WTC11 (cell line): ENCODE measurements around the gene DENND5A. TPM values are rescaled to one million over a fixed set of nuclear protein-coding genes. Genes with fewer than 3 reads are reported as not detected.

ENCODE experiments used
- ARID4B ChIP-seq: sonication (generic); formaldehyde crosslinking; IDR thresholded peaks from 2 replicates; pipeline ENCODE4 v1.8.0; 2023; ENCODE audit warnings: missing genetic modification reagents, mild to moderate bottlenecking, borderline replicate concordance
- ATF6 ChIP-seq: sonication (generic); formaldehyde crosslinking; IDR thresholded peaks from 2 replicates; pipeline ENCODE4 v1.8.1; 2023; ENCODE audit warnings: mild to moderate bottlenecking, missing genetic modification reagents
- ELF4 ChIP-seq: sonication (generic); formaldehyde crosslinking; IDR thresholded peaks from 2 replicates; pipeline ENCODE4 v1.8.1; 2022; ENCODE audit warnings: low read depth, mild to moderate bottlenecking, moderate library complexity, missing genetic modification reagents
- EMX1 ChIP-seq: fragments of 250-450 bp; sonication (Bioruptor Pico); IDR thresholded peaks from 2 replicates; pipeline ENCODE4 v1.8.0; 2021; ENCODE audit warnings: mild to moderate bottlenecking
- GABPB1 ChIP-seq: sonication (generic); formaldehyde crosslinking; IDR thresholded peaks from 2 replicates; pipeline ENCODE4 v1.8.1; 2023; ENCODE audit warnings: mild to moderate bottlenecking, missing genetic modification reagents
- GRHL2 ChIP-seq: fragments of 250-450 bp; sonication (Bioruptor Pico); IDR thresholded peaks from 2 replicates; pipeline ENCODE4 v1.8.0; 2022; ENCODE audit warnings: mild to moderate bottlenecking, moderate library complexity; ENCODE audit not compliant: insufficient replicate concordance, severe bottlenecking
- GTF2I ChIP-seq: fragments of 250-450 bp; sonication (Bioruptor Pico); conservative IDR thresholded peaks from 2 replicates; pipeline ENCODE4 v1.4.0; 2021; ENCODE audit warnings: mild to moderate bottlenecking
- IRF1 ChIP-seq: sonication (generic); formaldehyde crosslinking; IDR thresholded peaks from 2 replicates; pipeline ENCODE4 v1.8.0; 2023; ENCODE audit warnings: missing genetic modification reagents
- JAZF1 ChIP-seq: fragments of 250-450 bp; sonication (Bioruptor Pico); IDR thresholded peaks from 2 replicates; pipeline ENCODE4 v1.9.0; 2021; ENCODE audit warnings: moderate library complexity, mild to moderate bottlenecking, inconsistent platforms
- MLX ChIP-seq: sonication (generic); formaldehyde crosslinking; IDR thresholded peaks from 2 replicates; pipeline ENCODE4 v1.8.1; 2023; ENCODE audit warnings: mild to moderate bottlenecking, missing genetic modification reagents, moderate library complexity
- MYBL2 ChIP-seq: sonication (generic); formaldehyde crosslinking; IDR thresholded peaks from 2 replicates; pipeline ENCODE4 v1.8.1; 2023; ENCODE audit warnings: mild to moderate bottlenecking, moderate library complexity, missing genetic modification reagents
- NFE2L1 ChIP-seq: sonication (generic); formaldehyde crosslinking; IDR thresholded peaks from 2 replicates; pipeline ENCODE4 v1.8.1; 2023; ENCODE audit warnings: missing genetic modification reagents
- NR3C1 ChIP-seq: sonication (generic); formaldehyde crosslinking; conservative IDR thresholded peaks from 2 replicates; pipeline ENCODE4 v1.8.1; 2023; ENCODE audit warnings: low read depth, mild to moderate bottlenecking, missing genetic modification reagents
- PRDM15 ChIP-seq: sonication (generic); formaldehyde crosslinking; IDR thresholded peaks from 2 replicates; pipeline ENCODE4 v1.8.0; 2022; ENCODE audit warnings: missing genetic modification reagents
- SOX15 ChIP-seq: fragments of 250-450 bp; sonication (Bioruptor Pico); IDR thresholded peaks from 2 replicates; pipeline ENCODE4 v1.9.0; 2021; ENCODE audit warnings: mild to moderate bottlenecking
- TCF7 ChIP-seq: sonication (generic); formaldehyde crosslinking; IDR thresholded peaks from 2 replicates; pipeline ENCODE4 v1.8.0; 2022; ENCODE audit warnings: mild to moderate bottlenecking, low read depth, missing genetic modification reagents, moderate library complexity
- TEAD1 ChIP-seq: sonication (generic); formaldehyde crosslinking; IDR thresholded peaks from 2 replicates; pipeline ENCODE4 v1.8.0; 2022; ENCODE audit warnings: mild to moderate bottlenecking, missing genetic modification reagents
- USF1 ChIP-seq: sonication (generic); formaldehyde crosslinking; IDR thresholded peaks from 2 replicates; pipeline ENCODE4 v1.8.0; 2022; ENCODE audit warnings: mild to moderate bottlenecking, missing genetic modification reagents
- ZBTB43 ChIP-seq: sonication (generic); formaldehyde crosslinking; IDR thresholded peaks from 2 replicates; pipeline ENCODE4 v1.8.1; 2023; ENCODE audit warnings: mild to moderate bottlenecking, missing genetic modification reagents
- ZNF671 ChIP-seq: fragments of 250-450 bp; sonication (Bioruptor Pico); IDR thresholded peaks from 2 replicates; pipeline ENCODE4 v1.8.0; 2021; ENCODE audit warnings: mild to moderate bottlenecking
- ZSCAN18 ChIP-seq: fragments of 250-450 bp; sonication (Bioruptor Pico); IDR thresholded peaks from 2 replicates; pipeline ENCODE4 v2.1.2; 2022; ENCODE audit warnings: mild to moderate bottlenecking, moderate library complexity
- total RNA-seq: library from RNA; stranded (reverse); gene quantifications from 3 replicates; pipeline ENCODE4 v1.2.3, GENCODE V29; 2021

DENND5A gene
- total RNA-seq, 1 experiment from 2014 or later, result 69.3 TPM

- TF ChIP-seq PRDM15 (CRISPR knock-in tag) (no peak), ZNF671 (no peak), ZSCAN18 (CRISPR knock-in tag) (no peak), USF1 (CRISPR knock-in tag) (peak; percentile 54; the same call in 1 of the 2 replicates), ELF4 (CRISPR knock-in tag) (no peak), JAZF1 (no peak), GRHL2 (no peak), SOX15 (no peak), NR3C1 (CRISPR knock-in tag) (no peak), ZBTB43 (CRISPR knock-in tag) (no peak), ATF6 (CRISPR knock-in tag) (no peak), NFE2L1 (CRISPR knock-in tag) (no peak; the same call in 1 of the 2 replicates), IRF1 (CRISPR knock-in tag) (0 out of 2 replicates have a peak, but pooled peaks have one; percentile 10), GABPB1 (CRISPR knock-in tag) (peak; percentile 90), TEAD1 (peak; percentile 21; the same call in 1 of the 2 replicates), GTF2I (CRISPR knock-in tag) (no peak), MLX (CRISPR knock-in tag) (no peak), EMX1 (no peak), MYBL2 (CRISPR knock-in tag) (no peak; the same call in 1 of the 2 replicates), ARID4B (CRISPR knock-in tag) (peak; percentile 62; the same call in 1 of the 2 replicates), TCF7 (no peak)
Observed at GRCh38 chr11:9314291-9315077, 49.3 kb upstream of the DENND5A start, which contains the start of gene TMEM41B (continued).
